ENCODE measurements around the gene COL7A1. TPM values are rescaled to one million over a fixed set of nuclear protein-coding genes. Genes with fewer than 3 reads are reported as not detected.

Gene COL7A1

GRCh38 chr3:48514431-48515227 lies 80.5 kb downstream of the COL7A1 start:
- no peak overlapping the region for H2AFZ ChIP-seq (ENCODE audit: low read depth, low read length)
- peaks cover 6% of the 10 kb centered on the region for H3K4me1 ChIP-seq (ENCODE audit: control insufficient read depth, insufficient read depth, low read depth, low read length)
- no peak overlapping the region for H3K14ac ChIP-seq (ENCODE audit: low read length in 2 of 2)
- H2BK120ac ChIP-seq (ENCODE audit: low read depth, low read length) = no peak overlapping the region
- no peak overlapping the region for H3K9ac ChIP-seq (ENCODE audit: low read length)
- no peak overlapping the region for H4K91ac ChIP-seq (ENCODE audit: low read length)
- H3K4me3 ChIP-seq (ENCODE audit: insufficient read depth in 1 of 2, low read depth in 1 of 2, low read length in 2 of 2) = no peak overlapping the region
- no peaks in the 10 kb centered on the region for H3K27me3 ChIP-seq (ENCODE audit: control insufficient read depth in 1 of 2, insufficient read depth in 1 of 2, low read length in 2 of 2)
- no peak overlapping the region for H3K18ac ChIP-seq (ENCODE audit: low read depth in 1 of 2, low read length in 2 of 2)
- H3K9me3 ChIP-seq (ENCODE audit: control insufficient read depth, low read length) = no peaks in the 10 kb centered on the region
- H3K4ac ChIP-seq (ENCODE audit: low read depth in 1 of 2, low read length in 2 of 2) = no peak overlapping the region
- H3K79me1 ChIP-seq (replicated peaks; ENCODE audit: low read length, poor library complexity, severe bottlenecking) = peaks cover 5% of the 10 kb centered on the region
- H2BK12ac ChIP-seq (ENCODE audit: low read length in 2 of 2) = no peak overlapping the region
- H2BK5ac ChIP-seq (ENCODE audit: low read depth, low read length, poor library complexity, severe bottlenecking) = no peak overlapping the region
- H3K4me2 ChIP-seq (ENCODE audit: low read length, poor library complexity, severe bottlenecking) = no peak overlapping the region
- H3K27ac ChIP-seq (ENCODE audit: low read length, poor library complexity, severe bottlenecking) = no peak overlapping the region
- no peak overlapping the region for H4K8ac ChIP-seq (ENCODE audit: low read length)
- no peak overlapping the region for H2AK5ac ChIP-seq (ENCODE audit: low read length, severe bottlenecking)
- 91% methylated on average over 6 of the region's 8 CpGs for WGBS
- H2BK15ac ChIP-seq (ENCODE audit: low read depth, poor library complexity, severe bottlenecking) = no peak overlapping the region
- no peak overlapping the region for H3K23ac ChIP-seq (ENCODE audit: low read length in 2 of 2)
- peaks cover 0 to 29% of the 10 kb centered on the region in 2 experiments for H3K36me3 ChIP-seq (ENCODE audit: control insufficient read depth in 1 of 2, insufficient read depth in 2 of 2, low read depth in 1 of 2, low read length in 2 of 2)
- no peak for DNase-seq

Small RNAs within 50 kb of the gene (small RNA-seq; reads per million reads assigned to genes)
- not detected for gene MIR6823 (ENCODE audit: low read depth)
